Naive thymus-derived CD8-positive, alpha-beta T cell (primary cell): Measurements from ENCODE around the gene UPF2. TPM values are rescaled to one million over a fixed set of nuclear protein-coding genes. Genes with fewer than 3 reads are reported as not detected.
"Not testable (repeated sequence)": the region's sequence is repeated elsewhere in the genome, so short reads cannot be mapped to it uniquely, and the experiment has no call there.

Experiments
- ATAC-seq, 2 donors: fragments of 150-1000 bp; cut with Tn5 transposase in 1 of 2; sonication (Bioruptor Pico), chemical (Tn5 transposase) in 1 of 2; 1 replicate in 1 of 2; 2 replicates in 1 of 2; pipeline ENCODE4 v1.10.0; 2021; ENCODE audit warnings: mild to moderate bottlenecking in 2 of 2, moderate library complexity in 2 of 2
- POLR2A ChIA-PET: fragments of 350-600 bp; sonication (Branson Sonifier 250); formaldehyde crosslinking; loops from one replicate; lab custom pipeline; 2021; ENCODE audit warnings: antibody characterized with exemption; lab: Charles Lee
- DNase-seq, 10 donors: peaks; one replicate each; pipeline versions ENCODE4 v3.0.0 to v3.0.0-alpha.2; 2020 to 2022
- H3K27ac Mint-ChIP-seq, 10 donors: one replicate each; pipeline ENCODE4 v1.8.0; 2020 to 2022; ENCODE audit warnings: mild to moderate bottlenecking in 10 of 10, mixed read lengths in 10 of 10, moderate library complexity in 4 of 10, inconsistent platforms in 1 of 10
- H3K27me3 Mint-ChIP-seq, 5 donors: one replicate each; pipeline ENCODE4 v1.8.0; 2021 to 2022; ENCODE audit warnings: mixed read lengths in 5 of 5
- H3K36me3 Mint-ChIP-seq, 3 donors: one replicate each; pipeline ENCODE4 v1.8.0; 2020 to 2022; ENCODE audit warnings: mixed read lengths in 3 of 3, mild to moderate bottlenecking in 2 of 3, inconsistent platforms in 1 of 3
- H3K4me1 Mint-ChIP-seq, 4 donors: one replicate each; pipeline ENCODE4 v1.8.0; 2021 to 2022; ENCODE audit warnings: mixed read lengths in 4 of 4
- H3K4me3 Mint-ChIP-seq, 10 donors: one replicate each; pipeline ENCODE4 v1.8.0; 2020 to 2022; ENCODE audit warnings: mild to moderate bottlenecking in 10 of 10, mixed read lengths in 10 of 10, moderate library complexity in 6 of 10, inconsistent platforms in 1 of 10
- H3K9me3 Mint-ChIP-seq, 9 donors: one replicate each; pipeline ENCODE4 v1.8.0; 2020 to 2022; ENCODE audit warnings: mixed read lengths in 9 of 9, mild to moderate bottlenecking in 3 of 9, inconsistent platforms in 1 of 9, moderate library complexity in 1 of 9
- polyA plus RNA-seq, 3 donors: library from polyadenylated mRNA; unstranded; fragments of 300-500 nt; fragmentation: Illumina TruSeq; gene quantifications; one replicate each; pipeline ENCODE4 v1.2.3, GENCODE V29; 2021
- total RNA-seq, 8 experiments: library from RNA in 2 of 8; stranded (reverse) in 2 of 8; gene quantifications; one replicate each; pipeline ENCODE4 v1.2.3 and lab custom pipeline; 2021 to 2026

Gene UPF2
- total and polyA plus RNA-seq, 5 experiments from 2014 or later = 10.9 to 37.4 (median 14.4) TPM

DNA sequence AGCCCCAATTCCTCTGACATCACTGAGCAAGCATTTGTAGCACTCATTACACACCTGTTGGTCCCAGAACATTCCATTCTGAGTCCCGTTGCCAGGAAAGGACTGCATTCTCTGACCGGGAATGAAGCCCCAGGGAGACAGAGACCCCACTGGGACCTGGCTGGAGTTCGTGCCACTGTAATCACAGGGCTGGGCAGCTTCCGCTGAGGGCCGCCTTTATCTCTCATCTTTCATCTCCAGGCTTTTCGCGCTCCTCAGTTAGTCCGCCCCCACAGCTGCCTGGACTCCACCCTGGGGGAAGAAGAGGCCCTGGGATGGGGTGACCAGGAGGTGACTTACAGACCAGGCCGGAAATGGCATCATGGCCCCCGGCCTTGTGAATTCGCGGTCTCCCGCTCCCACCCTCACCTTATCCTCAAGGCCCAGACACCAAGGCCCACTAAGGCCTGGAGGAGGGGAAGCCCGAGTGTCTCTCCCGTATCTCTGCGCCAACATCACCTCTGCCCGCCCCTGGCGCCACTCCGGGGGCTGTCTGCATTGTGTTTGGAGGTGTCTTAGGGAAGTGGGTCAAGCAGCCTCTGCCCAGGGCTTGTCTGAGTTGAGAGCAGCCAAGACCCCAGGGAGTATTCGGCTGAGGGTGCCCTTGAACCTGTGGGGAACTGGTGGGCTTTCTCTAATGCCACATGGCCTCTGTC lies 144.1 kb downstream of the UPF2 start:
- Mint-ChIP-seq H3K4me3 (no peak overlapping the region), H3K27me3 (peaks cover 0 to 6% (median 0%) of the 10 kb centered on the region in 5 donors), H3K4me1 (peaks cover 0 to 7% (median 0%) of the 10 kb centered on the region in 4 donors), H3K27ac (no peak overlapping the region), H3K36me3 (no peaks in the 10 kb centered on the region), H3K9me3 (no peaks in the 10 kb centered on the region)
- POLR2A ChIA-PET = no interaction called here
- ATAC-seq = no peak
- no peak for DNase-seq

DNA sequence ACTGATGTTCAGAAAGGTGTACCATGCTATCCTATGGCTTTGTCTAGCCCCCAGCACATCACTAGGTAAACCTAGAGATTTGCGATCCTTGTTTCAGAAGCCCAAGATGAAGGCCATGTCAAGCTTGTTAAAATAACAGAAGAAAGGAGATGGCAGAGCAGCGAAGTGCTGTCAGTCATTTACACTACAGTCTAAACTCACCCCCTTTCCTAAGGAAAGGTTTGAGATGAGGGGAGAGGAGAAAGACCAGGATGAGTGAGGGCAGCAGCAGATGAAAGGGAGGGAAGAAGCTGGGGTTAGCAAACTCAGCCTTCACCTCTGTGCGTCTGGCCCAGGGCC lies 144.6 kb downstream of the UPF2 start:
- ATAC-seq (no peak), DNase-seq (no peak)
- no peaks in the 10 kb centered on the region for H3K9me3 Mint-ChIP-seq
- H3K36me3 Mint-ChIP-seq = no peaks in the 10 kb centered on the region
- no peak overlapping the region for H3K27ac Mint-ChIP-seq
- POLR2A ChIA-PET = no interaction called here
- no peak overlapping the region for H3K4me3 Mint-ChIP-seq
- peaks cover 0 to 6% (median 0%) of the 10 kb centered on the region in 5 donors for H3K27me3 Mint-ChIP-seq
- peaks cover 0 to 7% (median 0%) of the 10 kb centered on the region in 4 donors for H3K4me1 Mint-ChIP-seq

DNA sequence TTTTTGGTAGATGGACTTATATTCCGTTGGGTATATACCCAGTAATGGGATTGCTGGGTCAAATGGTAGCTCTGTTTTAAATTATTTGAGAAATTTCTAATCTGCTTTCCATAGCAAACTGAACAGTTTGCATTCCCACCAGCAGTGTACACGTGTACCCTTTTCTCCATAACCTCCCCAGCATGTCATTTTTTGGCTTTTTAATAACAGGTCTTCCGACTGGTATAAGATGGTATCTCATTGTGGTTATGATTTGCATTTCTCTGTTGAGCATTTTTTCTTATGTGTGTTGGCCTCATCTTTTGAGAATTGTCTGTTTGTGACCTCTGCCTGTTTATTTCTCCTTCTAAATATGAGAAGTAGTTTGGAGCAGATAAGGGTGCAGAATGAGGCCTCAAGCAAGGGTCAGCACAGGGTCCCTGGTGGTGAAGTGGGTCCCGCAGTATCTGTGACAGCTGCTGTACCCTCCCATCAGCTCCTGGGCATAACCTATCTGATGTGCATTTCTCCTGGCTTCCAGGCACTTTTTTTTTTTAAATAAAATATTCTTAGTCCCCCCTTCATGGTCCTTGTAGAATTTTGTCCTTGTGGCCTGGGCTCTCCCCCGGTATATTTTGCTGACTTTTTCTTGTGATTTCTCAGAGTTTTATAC lies 145.9 kb downstream of the UPF2 start:
- ATAC-seq (no peak), DNase-seq (no peak)
- Mint-ChIP-seq H3K36me3 (no peaks in the 10 kb centered on the region), H3K9me3 (no peaks in the 10 kb centered on the region), H3K27me3 (peaks cover 0 to 3% (median 0%) of the 10 kb centered on the region in 5 donors), H3K27ac (no peak overlapping the region), H3K4me1 (peaks cover 0 to 2% (median 0%) of the 10 kb centered on the region in 4 donors), H3K4me3 (no peak overlapping the region)
- POLR2A ChIA-PET = no interaction called here

DNA sequence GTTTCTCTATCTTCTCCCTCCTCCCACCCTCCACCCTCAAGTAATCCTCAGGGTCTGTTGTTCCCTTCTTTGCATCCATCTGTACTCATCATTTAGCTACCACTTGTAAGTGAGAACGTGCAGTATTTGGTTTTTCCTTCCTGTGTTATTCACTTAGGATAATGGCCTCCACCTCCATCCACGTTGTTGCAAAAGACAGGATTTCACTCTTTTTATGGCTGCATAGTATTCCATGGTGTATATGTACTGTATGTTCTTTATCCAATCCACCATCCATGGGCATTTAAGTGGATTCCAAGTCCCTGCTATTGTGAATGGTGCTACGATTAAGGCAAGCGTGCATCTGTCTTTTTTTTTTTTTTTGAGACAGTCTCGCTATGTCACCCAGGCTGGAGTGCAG lies 147.0 kb downstream of the UPF2 start:
- H3K27me3 Mint-ChIP-seq = no peaks in the 10 kb centered on the region
- POLR2A ChIA-PET = no interaction called here
- DNase-seq = peak in 1 of 10 donors; percentile 9
- no peaks in the 10 kb centered on the region for H3K36me3 Mint-ChIP-seq
- peaks cover 0 to 2% (median 0%) of the 10 kb centered on the region in 4 donors for H3K4me1 Mint-ChIP-seq
- ATAC-seq = no peak
- no peak overlapping the region for H3K4me3 Mint-ChIP-seq
- no peaks in the 10 kb centered on the region for H3K9me3 Mint-ChIP-seq
- no peak overlapping the region for H3K27ac Mint-ChIP-seq

DNA sequence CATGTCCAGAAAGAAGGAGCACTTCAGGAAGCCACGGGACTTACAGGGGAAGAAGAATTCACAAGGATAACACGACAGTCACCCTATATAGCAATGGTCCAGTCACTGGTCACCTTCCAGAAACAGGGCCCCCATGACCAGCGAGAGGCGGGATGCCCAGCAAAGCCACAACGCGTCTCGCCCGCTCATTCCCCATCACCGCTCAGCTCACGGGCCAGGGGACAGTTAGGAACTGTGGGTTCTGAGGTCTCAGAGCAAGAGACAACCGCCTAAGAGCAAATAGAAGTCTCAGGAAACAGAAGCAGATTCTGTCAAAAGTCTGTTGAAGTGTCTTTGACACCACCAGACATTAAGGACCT lies 147.5 kb downstream of the UPF2 start:
- Mint-ChIP-seq H3K27ac (peak overlapping the region in 1 of 10 donors; percentile 62), H3K9me3 (no peaks in the 10 kb centered on the region), H3K27me3 (no peaks in the 10 kb centered on the region), H3K4me3 (no peak overlapping the region), H3K36me3 (no peaks in the 10 kb centered on the region), H3K4me1 (peaks cover 0 to 2% (median 0%) of the 10 kb centered on the region in 4 donors)
- DNase-seq = no peak
- ATAC-seq = no peak
- POLR2A ChIA-PET = no interaction called here

DNA sequence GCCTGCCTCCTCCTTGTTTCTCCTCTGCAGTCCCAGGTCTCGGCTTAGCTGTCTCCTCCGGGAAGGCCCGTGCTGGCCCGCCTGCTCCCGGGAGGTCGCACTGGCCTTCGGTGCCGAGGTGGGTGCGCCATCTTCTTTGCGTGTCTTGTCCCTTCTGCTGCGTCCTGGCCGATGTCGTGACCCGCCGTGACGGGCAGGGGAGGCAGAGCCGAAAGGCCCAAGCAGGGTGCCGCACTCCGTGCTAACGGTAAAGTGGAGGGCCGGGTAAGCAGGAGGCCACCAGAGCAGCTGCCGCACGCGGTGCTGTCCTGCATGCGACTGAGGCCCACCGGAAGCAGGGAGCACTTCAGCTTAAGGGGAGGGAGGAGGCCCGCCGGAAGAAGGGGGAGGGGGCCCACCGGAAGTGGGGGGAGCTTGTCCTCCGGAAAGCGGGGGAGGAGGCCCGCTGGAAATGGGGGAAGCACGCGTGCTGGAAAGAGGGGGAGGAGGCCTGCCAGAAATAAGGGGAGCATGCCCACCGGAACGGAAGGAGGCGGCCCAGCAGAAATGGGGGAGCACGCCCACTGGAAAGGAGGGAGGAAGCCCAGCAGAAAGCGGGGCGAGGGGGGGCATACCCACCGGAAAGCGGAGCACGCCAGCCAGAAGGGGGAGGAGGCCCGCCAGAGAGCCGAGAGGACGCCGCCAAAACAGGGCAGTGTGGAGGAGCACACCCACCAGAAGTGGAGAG lies 148.1 kb downstream of the UPF2 start:
- no peaks in the 10 kb centered on the region for H3K36me3 Mint-ChIP-seq
- no peaks in the 10 kb centered on the region for H3K27me3 Mint-ChIP-seq
- no peak for ATAC-seq
- H3K4me1 Mint-ChIP-seq = peaks cover 0 to 2% (median 0%) of the 10 kb centered on the region in 4 donors
- POLR2A ChIA-PET = no interaction called here
- no peak overlapping the region for H3K4me3 Mint-ChIP-seq
- peak in 1 of 10 donors; percentile 44 for DNase-seq
- H3K27ac Mint-ChIP-seq = peak overlapping the region in 1 of 10 donors; percentile 62
- no peaks in the 10 kb centered on the region for H3K9me3 Mint-ChIP-seq

DNA sequence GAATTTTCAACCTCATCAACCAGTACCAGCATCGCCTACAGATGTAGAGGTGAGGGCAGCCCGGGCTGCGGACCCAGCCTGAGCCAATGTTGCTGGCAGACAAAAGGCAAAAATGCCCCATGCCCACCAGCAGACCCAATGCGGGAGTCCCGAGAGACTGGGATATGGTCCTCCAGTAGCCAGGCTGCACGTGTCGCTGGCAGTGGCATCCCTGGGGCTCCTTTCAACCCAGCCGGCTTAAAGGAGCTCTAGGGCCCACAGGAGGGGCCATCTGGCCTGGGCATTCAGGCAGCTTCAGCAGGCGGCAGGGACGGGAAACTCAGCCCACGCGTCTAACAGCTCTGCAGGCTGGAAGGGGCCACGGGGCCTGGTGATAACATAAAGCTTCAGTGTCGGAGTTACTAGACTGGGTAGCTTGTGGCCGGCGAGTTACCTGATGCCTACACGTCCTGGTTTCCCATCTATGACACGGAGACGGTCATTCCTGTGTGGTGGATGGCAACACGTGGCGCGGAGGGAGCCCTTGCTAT lies 148.8 kb downstream of the UPF2 start:
- Mint-ChIP-seq H3K9me3 (no peaks in the 10 kb centered on the region), H3K27ac (no peak overlapping the region), H3K27me3 (no peaks in the 10 kb centered on the region), H3K4me3 (no peak overlapping the region), H3K36me3 (no peaks in the 10 kb centered on the region), H3K4me1 (peaks cover 0 to 2% (median 0%) of the 10 kb centered on the region in 4 donors)
- DNase-seq = no peak
- ATAC-seq = no peak
- POLR2A ChIA-PET = no interaction called here

DNA sequence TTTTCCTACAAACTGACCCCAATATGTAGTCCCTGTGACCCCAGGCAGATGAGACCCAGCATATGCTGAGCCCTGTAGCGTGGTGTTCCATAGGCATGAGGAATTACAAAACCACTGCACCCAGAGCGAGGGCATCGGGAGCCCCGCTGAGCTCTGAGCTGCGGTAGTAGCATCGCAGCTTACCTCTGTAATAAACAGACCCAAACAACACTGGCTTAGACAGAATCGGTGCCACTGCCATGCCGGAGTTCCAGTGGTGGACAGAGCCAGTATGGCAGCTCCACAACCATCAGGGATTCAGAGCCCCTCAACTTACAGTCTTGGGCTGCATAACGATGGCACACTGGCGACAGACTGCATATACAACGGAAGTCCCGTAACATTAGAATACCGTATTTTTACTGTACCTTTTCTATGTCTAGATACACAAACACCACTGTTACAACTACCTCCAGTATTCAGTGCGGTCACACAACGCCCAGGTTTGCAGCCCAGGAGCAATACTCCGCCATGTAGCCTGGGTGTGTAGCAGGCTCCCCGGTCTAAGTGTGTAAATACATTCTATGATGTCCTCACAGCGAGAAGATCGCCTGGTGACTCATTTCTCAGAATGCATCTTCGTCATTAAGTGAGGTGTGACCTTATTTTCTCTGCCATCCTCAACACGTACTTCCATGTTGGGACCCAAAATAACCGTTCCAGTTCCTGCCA lies 150.7 kb downstream of the UPF2 start:
- Mint-ChIP-seq H3K27ac (peak overlapping the region in 1 of 10 donors; percentile 33), H3K36me3 (no peaks in the 10 kb centered on the region), H3K4me3 (no peak overlapping the region), H3K4me1 (peaks cover 0 to 2% (median 0%) of the 10 kb centered on the region in 4 donors), H3K27me3 (no peaks in the 10 kb centered on the region), H3K9me3 (no peaks in the 10 kb centered on the region)
- POLR2A ChIA-PET = no interaction called here
- DNase-seq = no peak
- no peak for ATAC-seq

DNA sequence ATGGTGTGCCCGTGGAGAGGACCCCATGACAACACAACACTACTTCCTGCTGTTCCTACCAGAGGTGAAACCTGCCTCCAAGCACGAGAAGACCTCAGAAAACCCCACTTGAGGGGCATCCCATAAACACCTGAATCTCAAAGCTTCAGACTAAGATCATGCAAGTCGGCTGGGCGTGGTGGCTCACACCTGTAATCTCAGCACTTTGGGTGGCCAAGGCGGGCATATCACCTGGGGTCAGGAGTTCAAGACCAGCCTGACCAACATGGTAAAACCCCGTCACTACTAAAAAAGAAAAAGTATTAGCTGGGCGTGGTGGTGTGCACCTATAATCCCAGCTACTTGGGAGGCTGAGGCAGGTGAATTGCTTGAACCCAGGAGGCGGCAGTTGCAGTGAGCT lies 153.3 kb downstream of the UPF2 start:
- H3K36me3 Mint-ChIP-seq, H3K27me3 Mint-ChIP-seq, POLR2A ChIA-PET, DNase-seq, ATAC-seq, H3K27ac Mint-ChIP-seq, H3K9me3 Mint-ChIP-seq, H3K4me1 Mint-ChIP-seq, H3K4me3 Mint-ChIP-seq: not testable (repeated sequence)

DNA sequence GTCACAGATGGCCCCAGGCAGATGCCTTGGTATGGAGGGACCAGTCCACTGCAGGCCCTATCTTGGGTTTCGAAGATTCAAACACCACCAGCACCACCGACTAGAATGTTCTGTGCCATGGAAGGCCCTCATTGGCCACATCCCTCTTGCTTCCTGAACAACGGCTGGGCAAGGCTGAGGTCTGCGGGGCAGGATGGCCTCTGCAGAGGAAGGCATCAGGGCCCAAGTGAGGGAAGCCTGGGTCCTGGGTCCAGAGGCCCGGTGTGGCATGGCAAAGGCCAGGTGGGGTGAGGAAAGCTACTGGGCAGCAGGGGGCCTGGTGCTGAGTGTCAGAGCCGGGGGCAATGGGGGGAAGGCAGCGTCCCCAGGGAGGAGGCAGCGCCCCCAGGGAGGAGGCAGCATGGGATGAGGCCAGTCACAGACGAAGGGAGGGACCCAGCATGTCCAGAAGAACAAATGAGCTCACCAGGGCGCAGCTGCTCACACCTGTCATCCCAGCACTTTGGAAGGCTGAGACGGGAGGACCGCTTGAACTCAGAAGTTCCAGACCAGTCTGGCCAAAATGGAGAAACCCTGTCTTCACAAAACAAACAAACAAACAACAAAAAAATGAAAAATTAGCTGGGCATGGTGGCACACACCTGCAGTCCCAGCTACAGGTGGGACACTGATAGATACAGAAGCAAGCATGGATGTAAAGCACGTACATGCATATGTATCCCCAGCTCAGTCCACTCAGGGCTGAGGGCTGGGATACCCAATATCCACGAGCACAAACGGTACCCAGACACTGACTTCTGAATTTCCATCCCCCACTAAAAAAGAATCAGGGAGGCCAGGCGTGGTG lies 155.0 kb downstream of the UPF2 start:
- Mint-ChIP-seq H3K36me3 (no peaks in the 10 kb centered on the region), H3K4me3 (no peak overlapping the region), H3K9me3 (no peaks in the 10 kb centered on the region), H3K4me1 (peaks cover 0 to 4% (median 0%) of the 10 kb centered on the region in 4 donors), H3K27me3 (no peaks in the 10 kb centered on the region), H3K27ac (peak overlapping the region in 2 of 10 donors; percentile 25 to 63)
- DNase-seq = no peak
- ATAC-seq = no peak
- POLR2A ChIA-PET = no interaction called here

DNA sequence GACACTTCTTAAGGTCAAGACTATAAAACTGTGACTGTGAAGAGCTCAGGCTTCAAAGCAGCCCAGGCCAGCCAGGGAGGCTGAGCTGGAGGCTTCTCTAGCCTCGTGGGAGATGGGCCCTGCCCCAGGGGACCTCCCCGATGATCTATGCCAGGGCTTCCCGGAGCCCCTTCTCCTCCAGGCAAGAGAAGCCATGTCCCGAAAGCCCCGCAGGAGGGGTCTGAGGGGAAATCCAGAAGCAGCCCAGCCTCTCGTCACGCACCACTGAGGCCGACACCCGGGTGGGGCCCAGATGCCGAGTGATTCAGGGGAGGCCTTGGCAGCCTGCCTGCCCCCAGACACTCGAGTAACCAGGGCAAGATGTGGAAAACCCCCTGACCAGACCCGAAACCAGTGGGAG lies 155.8 kb downstream of the UPF2 start:
- no peak for DNase-seq
- Mint-ChIP-seq H3K4me3 (no peak overlapping the region), H3K9me3 (no peaks in the 10 kb centered on the region), H3K27ac (no peak overlapping the region), H3K27me3 (no peaks in the 10 kb centered on the region), H3K4me1 (peaks cover 0 to 7% (median 0%) of the 10 kb centered on the region in 4 donors), H3K36me3 (no peaks in the 10 kb centered on the region)
- no peak for ATAC-seq
- POLR2A ChIA-PET = interaction anchor here (0.6 kb wide), 1 partner anchor 71 kb away, joined by 3 read pairs; no protein-coding TSS in a partner anchor

DNA sequence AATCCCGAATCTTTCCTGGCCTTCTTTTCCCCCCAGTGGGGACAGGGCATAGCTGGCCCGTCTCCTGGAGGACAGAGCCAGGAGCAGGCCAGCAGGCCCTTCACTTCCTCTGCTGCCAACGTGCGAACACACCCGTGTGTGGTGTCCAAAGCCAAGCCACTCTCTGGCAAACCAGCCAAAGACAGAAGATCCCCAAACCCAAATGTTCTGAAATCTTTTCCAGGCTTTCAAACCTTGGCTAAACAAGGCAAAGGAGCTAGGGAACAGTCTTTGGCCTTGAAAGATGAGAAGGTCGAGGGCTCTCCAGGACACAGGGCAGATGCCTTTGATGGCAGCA lies 156.5 kb downstream of the UPF2 start:
- H3K4me3 Mint-ChIP-seq = no peak overlapping the region
- peaks cover 0 to 7% (median 0%) of the 10 kb centered on the region in 4 donors for H3K4me1 Mint-ChIP-seq
- H3K36me3 Mint-ChIP-seq = no peaks in the 10 kb centered on the region
- ATAC-seq (no peak), DNase-seq (no peak)
- no peak overlapping the region for H3K27ac Mint-ChIP-seq
- POLR2A ChIA-PET = no interaction called here
- no peaks in the 10 kb centered on the region for H3K9me3 Mint-ChIP-seq
- no peaks in the 10 kb centered on the region for H3K27me3 Mint-ChIP-seq
